GM19099 (cell line): ENCODE results near the gene SYT2.

Source experiments
- POLR2A ChIP-seq: IDR thresholded peaks from 3 replicates; pipeline ENCODE4 v1.6.1; 2011; ENCODE audit warnings: low read depth; ENCODE audit not compliant: insufficient read length; ENCODE audit errors: extremely low read depth

SYT2 gene

DNA sequence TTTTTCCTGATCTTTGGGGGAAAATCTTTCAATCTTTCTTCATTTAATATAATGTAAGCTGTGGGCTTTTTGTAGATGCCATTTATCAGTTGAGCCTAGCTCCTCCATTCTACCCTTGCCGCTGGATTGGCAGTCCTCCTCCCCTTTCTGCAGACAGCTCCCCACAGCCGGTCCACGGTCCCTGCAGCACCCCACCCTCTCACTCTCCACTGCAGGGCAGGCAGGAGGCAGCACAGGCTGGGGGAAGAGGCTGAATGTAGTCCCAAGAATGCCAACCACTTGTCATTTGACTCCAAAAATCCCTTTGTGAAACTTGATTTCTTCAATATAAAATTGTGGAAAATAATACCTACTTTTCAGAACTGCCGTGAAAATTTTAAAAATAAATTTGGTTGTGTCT is 96.7 kb downstream of the SYT2 start:
- TF ChIP-seq POLR2A: no peak

DNA sequence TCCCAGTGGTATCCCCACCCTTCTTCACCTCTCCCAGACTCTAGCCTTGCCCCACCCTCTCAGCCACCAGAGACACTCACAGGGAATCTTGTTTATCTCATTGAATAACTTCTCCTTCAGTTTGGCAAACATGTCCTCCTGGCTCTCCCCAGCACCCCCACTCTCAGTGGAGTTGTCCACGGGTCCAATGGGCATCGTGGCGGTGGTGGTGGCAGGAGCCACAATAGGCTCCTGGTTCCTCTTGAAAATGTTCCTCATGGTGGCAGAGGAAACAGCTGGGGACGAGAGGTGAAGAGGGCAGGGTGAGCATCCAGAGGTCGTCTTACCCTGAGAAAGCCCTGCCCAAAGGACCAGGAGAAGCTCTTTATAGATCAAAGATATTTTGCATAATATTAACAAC is 104.7 kb downstream of the SYT2 start:
- TF ChIP-seq POLR2A: no peak

DNA sequence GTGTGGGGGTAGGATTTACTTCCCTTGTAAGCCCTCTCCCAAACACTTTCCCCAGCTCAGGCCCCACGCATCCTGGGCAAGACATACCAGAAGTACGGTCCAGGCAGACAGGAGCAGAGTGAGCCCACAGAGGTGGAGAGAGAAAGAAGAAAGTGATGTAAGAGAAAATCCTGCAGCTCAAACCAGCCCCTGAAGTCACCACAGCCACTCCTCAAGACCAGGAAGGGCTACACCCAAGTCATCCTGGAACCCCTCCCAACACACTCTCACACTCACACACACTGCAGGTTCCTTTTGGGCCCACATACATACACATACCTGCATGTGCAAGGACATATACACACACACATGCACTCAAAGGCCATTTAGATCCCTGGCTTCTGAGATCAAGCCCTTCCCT is 106.8 kb downstream of the SYT2 start:
- no peak for TF ChIP-seq POLR2A

DNA sequence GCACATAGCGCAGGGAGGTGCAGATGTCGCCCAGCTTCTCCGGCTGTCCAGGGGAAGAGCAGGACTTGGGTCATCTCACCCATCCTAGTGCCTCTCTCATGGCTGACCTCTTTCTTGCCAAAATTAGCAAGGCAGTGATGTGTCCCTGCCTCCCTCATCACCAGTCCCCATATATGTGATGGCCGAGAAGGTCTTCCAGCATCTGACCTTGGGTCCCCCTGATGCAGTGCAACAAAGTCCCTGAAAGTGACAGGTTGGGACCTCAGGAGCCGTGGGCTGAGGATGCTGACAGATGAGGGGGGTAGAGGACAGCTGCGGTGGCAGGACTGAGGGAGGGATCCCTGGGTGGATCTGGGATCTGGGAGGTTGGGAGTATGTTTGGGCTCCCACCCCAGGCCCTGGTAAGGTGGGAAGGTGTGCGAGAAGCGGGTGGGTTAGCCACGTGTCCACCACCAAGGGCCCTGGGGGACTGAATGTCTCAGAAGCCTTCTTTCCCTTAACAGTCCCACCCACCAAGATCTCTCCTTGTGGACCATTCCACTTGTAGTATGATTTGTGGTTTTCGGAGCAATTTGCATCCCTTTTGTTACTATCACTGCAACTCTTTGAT is 109.7 kb downstream of the SYT2 start:
- TF ChIP-seq POLR2A: no peak

DNA sequence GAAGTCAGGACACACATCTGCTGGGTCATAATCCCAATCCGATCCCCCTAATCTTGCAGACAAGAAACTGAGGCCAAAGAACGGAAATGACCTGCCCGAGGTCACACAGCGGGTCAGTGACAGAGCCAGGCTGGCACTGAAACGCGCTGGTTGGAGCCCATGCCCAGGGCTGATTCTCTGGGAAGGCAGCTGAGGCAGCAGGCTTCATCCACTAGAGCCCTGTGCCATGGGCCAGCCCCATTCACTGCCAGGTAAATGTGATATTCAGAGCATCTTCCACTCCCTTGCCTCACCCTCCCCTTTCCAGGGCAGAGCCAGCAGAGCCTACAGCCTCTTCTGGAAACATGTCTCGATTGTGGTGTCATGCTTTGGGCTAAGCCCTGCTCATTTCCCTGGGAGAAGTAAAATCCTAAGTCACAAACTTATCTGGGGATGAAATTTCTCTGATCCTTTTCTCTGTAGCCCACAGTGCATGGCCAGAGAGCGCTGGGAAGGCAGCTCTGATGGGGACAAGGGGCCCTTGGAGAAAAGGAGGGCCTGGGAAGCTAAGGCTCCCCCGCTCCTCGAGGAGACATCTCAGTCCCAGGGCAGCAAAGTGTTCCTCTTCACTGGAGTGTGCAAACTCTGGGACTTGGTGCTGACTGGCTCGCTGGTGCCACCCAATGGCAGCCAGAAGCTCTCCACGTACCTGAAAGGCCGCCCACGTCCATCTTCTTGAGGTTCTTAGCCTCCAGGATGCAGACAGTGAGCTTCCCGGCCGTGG is 110.4 kb downstream of the SYT2 start:
- TF ChIP-seq POLR2A: no peak

DNA sequence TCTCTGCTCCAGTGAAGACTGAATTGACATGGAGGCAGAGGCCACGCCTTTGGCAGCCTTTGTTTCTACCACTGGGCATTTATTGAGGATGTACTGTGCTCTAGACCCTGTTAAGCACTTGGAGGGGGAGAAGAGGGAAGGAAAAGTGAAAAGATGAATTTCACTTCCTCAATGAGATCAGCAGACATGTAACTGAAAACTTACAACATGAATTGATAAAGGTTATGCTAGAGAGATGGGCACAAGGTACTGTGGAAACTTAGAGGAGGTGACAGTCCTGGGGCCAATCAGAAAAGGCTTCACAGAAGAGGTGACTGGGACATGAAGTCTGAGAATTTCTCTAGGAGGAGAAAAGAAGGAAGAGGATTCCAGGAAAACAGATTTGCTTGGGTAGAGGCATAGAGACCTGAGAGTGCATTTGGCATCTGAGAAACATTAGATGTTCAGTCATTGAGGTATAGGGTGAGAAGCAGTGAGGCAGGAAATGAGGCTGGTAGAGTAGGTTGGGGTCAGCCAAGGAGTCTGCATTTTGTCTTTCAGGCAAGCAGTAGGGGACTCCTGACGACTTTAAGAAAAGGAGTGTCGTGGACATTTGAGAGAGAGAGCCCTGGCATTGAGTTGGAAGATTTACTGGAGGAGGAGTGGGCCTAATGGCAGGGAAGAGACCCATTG is 113.0 kb downstream of the SYT2 start:
- no peak for TF ChIP-seq POLR2A

DNA sequence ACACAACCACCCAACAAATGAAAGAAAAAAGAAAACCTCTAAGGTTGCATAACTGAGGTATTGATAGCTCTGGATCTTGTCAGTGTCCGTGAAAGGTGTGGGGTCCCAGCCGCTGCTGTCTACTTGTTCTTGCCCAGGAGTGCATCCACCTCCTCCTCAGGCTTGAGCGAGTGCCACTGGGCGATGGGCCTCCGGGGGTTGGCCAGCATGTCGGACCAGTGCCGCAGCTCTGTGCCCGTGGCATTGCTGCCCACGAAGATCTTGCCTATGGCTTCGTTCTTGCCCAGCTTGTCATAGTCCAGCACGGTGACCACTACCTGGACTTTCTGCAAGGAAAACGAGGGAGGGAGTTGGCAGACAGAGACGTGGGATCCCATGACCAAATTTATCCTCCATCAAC is 113.6 kb downstream of the SYT2 start:
- no peak for TF ChIP-seq POLR2A

DNA sequence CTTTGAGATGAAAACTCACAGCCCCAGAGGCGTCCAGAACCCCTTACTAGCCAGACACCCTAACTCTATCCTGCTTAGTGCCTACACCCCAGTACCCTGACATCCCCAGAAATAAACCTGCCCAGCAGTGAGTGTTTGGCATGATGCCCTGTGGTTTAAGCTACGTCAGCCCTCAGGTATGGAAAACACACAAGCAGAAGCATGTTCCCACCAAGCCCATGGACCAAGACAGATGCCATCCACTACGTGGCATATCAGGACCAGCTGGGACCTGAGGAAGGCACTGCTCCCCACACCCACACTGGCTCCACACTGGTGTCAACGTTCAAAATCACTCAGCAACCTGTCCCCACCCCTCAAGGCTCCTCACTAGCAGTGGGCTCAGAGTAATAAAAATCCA is 116.4 kb downstream of the SYT2 start:
- TF ChIP-seq POLR2A: no peak

DNA sequence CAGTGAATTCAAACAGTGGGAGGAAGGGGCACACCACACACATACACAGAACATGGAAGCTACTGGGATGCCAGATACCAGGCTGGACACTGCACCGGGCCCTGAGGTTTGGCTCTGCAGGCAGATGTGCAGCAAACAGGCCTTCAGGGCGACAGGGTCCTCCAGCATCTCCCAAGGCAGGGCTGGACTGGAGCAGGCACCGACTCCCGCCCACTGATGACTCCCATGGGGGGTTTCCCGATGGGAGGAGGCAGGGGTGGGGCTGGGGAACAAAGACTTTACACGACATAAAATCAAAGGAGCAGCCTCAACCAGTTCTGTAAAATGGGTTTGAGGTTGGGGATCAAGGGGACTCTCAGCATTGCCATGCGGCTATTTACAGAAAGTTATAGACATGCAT is 118.1 kb downstream of the SYT2 start:
- TF ChIP-seq POLR2A: no peak

DNA sequence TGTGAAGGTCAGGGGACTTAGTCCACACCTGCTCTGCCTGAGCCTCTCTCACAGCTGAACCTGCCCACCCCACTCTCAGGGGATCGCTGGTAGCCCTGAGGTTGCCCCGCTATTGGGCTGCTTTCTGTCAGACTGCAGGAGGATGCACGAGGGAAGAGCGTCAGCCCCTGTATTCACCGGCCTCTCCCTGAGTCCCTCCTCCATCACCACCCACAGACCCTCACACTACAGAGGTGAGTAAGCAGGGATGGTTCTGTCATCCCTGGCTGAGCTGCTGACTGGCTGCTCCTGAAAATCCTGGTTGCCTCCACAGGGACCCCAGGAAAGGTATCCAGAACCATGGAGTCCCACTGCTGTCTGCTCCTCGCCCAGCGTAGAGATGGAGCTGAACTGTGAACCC is 118.7 kb downstream of the SYT2 start:
- TF ChIP-seq POLR2A: no peak

DNA sequence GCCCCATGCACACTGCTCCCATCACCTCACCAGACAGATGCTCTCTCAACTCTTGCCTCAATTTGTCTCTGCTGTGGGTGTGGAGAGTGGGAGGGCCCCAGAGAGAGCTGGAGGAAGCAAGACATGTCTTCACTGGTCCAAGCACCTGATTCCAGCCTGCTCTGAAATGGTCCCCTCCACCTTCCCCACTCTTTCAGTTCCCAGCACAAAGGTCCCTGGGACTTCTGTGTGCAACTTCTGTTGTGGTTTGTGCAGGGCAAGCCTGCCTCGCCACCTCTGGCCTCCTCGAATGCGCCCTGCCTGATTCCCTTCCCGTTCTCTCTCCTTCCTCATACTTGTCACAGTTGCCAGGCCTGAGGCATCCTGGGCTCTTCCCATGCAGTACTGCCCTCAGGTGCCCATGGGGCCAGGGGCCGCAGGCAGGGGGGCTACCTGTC is 119.3 kb downstream of the SYT2 start:
- TF ChIP-seq POLR2A: no peak

DNA sequence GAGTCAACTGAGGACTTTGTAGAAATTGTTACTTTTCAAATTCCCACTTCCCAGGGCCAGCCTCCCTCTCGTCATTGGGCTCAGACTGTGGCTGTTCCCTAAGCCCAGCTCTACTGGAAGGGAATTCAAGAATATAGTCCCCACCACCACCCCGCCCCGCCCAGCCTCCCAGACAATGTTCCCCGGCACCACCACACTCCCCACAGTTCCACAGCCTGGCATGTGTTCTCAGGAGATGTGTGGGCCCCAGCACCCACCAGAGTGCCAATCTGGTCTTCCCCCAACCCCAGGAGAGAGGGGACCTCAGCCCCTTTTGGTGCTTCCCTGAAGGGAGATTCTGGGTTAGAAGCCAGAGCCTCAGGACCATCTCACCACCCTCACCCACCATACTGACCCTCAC is 120.1 kb downstream of the SYT2 start:
- TF ChIP-seq POLR2A: no peak

DNA sequence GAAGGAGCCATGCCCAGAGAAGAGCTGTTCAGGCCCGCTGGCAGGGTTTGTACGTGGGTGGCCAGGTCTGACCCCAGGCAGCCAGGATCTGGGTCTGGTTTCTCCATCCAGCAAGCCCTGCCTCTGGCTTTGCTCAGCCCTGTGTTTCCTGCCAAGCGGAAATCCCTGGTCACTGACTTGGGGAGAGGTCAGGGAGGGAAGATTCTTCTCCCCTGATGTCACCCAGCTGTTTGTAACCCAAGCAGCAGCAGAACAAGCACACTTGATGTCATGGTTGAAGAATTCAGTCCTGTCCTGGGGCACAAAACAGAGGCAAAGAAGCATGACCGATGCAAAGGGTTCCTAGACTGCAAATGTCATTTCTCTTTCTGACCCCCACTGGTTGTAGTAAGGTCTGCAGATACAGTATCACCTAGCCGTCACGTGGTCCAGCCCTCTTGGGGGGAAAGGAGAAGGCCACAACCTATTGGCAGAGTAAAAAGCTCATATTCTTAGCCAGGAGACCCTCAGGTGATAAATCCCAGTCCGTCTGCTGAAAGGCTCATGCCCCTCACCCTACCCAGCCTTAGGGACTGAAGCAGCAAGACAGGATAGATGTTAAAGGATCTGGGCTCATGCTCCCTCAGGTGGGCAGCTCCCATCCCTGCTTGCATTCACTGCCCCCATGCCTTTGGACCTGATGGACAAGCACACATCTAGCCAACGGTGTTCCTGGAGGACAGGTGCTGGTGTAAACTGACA is 120.9 kb downstream of the SYT2 start:
- no peak for TF ChIP-seq POLR2A

DNA sequence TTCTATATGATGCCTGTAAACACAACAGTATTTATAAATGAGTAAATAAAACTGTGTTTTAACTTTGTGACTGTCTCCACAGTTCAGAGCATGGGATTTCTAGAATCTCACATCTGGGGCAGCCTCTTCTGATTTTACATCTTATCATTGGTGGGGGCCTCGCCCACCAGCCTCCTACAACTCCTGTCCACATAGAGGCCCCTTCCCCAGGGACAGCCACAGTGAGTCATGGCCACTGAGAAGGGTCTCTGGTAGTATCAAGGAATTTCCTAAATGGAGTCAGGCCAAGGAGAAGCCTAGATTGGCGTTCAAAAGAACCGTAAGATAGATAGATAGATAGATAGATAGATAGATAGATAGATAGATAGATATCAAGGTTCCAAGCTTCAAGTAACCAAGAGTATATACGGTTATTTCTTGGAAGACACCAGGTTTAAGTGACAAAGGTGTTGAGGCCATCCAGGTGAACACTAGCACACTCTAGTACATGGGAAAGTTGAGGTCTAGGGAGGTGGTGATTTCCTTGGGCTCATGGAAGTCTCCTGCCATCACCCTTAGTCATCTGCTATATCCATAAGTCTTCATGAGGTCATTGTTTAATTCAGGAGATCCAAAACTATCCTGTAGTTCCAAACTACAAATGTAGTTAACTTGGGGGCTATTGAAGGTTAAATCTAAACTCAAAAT is 121.6 kb downstream of the SYT2 start:
- no peak for TF ChIP-seq POLR2A
